Subcutaneous adipose tissue (tissue), 4 donors: ENCODE results near the gene ANKRD53. TPM values are rescaled to one million over a fixed set of nuclear protein-coding genes. Genes with fewer than 3 reads are reported as not detected.

Source experiments
- small RNA-seq: library from RNA; depleted of rRNA; stranded (forward); fragments of <200 nt; gene quantifications from one replicate; pipeline ENCODE3, GENCODE V24; 2016
- total RNA-seq, 4 donors: library from RNA; depleted of rRNA; stranded (reverse); fragments of >200 nt; gene quantifications; one replicate each; pipeline ENCODE4 v1.1.0, GENCODE V29; 2016
- TF ChIP-seq, protein P1 (sequence below): fragments of 450-650 bp; IDR thresholded peaks from one replicate; pipeline ENCODE4 v1.5.1; 2016; ENCODE audit warnings: low read depth, mild to moderate bottlenecking, control low read depth, antibody characterized with exemption, moderate library complexity

ANKRD53 gene
- total RNA-seq, 4 donors from 2014 or later, result 3.5 to 16.4 (median 8.3) TPM

DNA sequence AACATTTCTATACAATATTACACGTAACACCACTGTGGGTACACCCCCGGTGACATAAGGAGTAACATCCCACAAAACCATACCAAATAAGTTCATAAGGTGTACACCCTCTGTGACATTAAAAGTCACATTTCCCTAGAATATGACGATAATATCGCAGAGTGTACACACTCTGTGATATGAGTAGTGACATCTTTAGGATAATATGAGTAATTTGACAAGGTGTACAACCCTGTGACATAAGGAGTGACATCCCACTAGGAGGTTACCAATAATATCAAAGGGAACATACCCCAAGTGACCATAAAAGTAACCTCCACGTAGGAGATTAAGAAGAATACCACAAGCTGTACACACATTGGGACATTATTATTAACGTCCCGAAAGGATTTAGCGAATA, 40.2 kb downstream of the ANKRD53 start:
- TF ChIP-seq, protein P1, sequence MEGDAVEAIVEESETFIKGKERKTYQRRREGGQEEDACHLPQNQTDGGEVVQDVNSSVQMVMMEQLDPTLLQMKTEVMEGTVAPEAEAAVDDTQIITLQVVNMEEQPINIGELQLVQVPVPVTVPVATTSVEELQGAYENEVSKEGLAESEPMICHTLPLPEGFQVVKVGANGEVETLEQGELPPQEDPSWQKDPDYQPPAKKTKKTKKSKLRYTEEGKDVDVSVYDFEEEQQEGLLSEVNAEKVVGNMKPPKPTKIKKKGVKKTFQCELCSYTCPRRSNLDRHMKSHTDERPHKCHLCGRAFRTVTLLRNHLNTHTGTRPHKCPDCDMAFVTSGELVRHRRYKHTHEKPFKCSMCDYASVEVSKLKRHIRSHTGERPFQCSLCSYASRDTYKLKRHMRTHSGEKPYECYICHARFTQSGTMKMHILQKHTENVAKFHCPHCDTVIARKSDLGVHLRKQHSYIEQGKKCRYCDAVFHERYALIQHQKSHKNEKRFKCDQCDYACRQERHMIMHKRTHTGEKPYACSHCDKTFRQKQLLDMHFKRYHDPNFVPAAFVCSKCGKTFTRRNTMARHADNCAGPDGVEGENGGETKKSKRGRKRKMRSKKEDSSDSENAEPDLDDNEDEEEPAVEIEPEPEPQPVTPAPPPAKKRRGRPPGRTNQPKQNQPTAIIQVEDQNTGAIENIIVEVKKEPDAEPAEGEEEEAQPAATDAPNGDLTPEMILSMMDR, result no peak

Small RNA genes within 50 kb of the gene (small RNA-seq; reads per million reads assigned to genes)
- gene RN7SL160P, result not detected

Other genes with a start within 250 kb of the ANKRD53 start
- gene ADD2, start 210.4 kb upstream of the ANKRD53 start, total RNA-seq, result 1 to 10 TPM in 3 of 4 donors, under 1 TPM in 1; 0.75 to 2.9 (median 1.3) TPM
- not detected for gene FIGLA, start 188.0 kb upstream of the ANKRD53 start, total RNA-seq
- gene CLEC4F, start 158.0 kb upstream of the ANKRD53 start, total RNA-seq, result under 1 TPM in 1 of 4 donors, not detected in 3; 0.38 TPM
- not detected for gene CD207, start 142.8 kb upstream of the ANKRD53 start, total RNA-seq
- gene VAX2, start 78.1 kb upstream of the ANKRD53 start, total RNA-seq, result 1 to 10 TPM in 2 of 4 donors, under 1 TPM in 1, not detected in 1; 0.65 to 2.2 (median 1.9) TPM
- gene ATP6V1B1, start 42.7 kb upstream of the ANKRD53 start, total RNA-seq, result not detected
- gene TEX261, start 16.2 kb downstream of the ANKRD53 start, total RNA-seq, result 10 to 100 TPM; 29.5 to 49.9 (median 33.4) TPM
- 100 to 1,000 TPM in 2 of 4 donors, 10 to 100 TPM in 2; 60.8 to 169 (median 97.6) TPM for gene NAGK, start 90.0 kb downstream of the ANKRD53 start, total RNA-seq
- gene MCEE, start 151.6 kb downstream of the ANKRD53 start, total RNA-seq, result 10 to 100 TPM; 12.1 to 53.2 (median 21.1) TPM
- 10 to 100 TPM; 16.1 to 31.6 (median 23.5) TPM for gene MPHOSPH10, start 152.0 kb downstream of the ANKRD53 start, total RNA-seq
- 1 to 10 TPM; 4.4 to 7.0 (median 5.4) TPM for gene PAIP2B, start 248.5 kb downstream of the ANKRD53 start, total RNA-seq